PFSK-1 (cell line): ENCODE data around the gene PDZD2.

ENCODE experiments used
- FOXP2 ChIP-seq: optimal IDR thresholded peaks from 2 replicates; pipeline ENCODE3; 2011; ENCODE audit warnings: borderline replicate concordance, control low read depth, inconsistent platforms; ENCODE audit not compliant: insufficient read depth; ENCODE audit errors: extremely low read length, extremely low read depth
- POLR2AphosphoS5 ChIP-seq: IDR thresholded peaks from 2 replicates; pipeline ENCODE4 v1.6.1; 2012; ENCODE audit warnings: low read depth, mild to moderate bottlenecking, control low read depth, low read length, moderate library complexity
- SIN3A ChIP-seq: IDR thresholded peaks from 2 replicates; pipeline ENCODE4 v1.6.1; 2012; ENCODE audit warnings: mild to moderate bottlenecking, low read length, moderate library complexity, borderline replicate concordance; ENCODE audit not compliant: insufficient read depth
- TAF1 ChIP-seq: IDR thresholded peaks from 2 replicates; pipeline ENCODE4 v1.6.1; 2012; ENCODE audit warnings: low read length, control low read depth, borderline replicate concordance; ENCODE audit not compliant: insufficient read depth
- TF ChIP-seq, protein P1 (sequence below), 2 experiments: IDR thresholded peaks; 2 replicates each; pipeline versions ENCODE4 v1.6.1 to v1.8.0; 2011 to 2012; ENCODE audit warnings: low read depth in 2 of 2, low read length in 2 of 2, control low read depth in 1 of 2, inconsistent platforms in 1 of 2, mild to moderate bottlenecking in 1 of 2, moderate library complexity in 1 of 2; ENCODE audit not compliant: insufficient read depth in 1 of 2

PDZD2 gene

DNA sequence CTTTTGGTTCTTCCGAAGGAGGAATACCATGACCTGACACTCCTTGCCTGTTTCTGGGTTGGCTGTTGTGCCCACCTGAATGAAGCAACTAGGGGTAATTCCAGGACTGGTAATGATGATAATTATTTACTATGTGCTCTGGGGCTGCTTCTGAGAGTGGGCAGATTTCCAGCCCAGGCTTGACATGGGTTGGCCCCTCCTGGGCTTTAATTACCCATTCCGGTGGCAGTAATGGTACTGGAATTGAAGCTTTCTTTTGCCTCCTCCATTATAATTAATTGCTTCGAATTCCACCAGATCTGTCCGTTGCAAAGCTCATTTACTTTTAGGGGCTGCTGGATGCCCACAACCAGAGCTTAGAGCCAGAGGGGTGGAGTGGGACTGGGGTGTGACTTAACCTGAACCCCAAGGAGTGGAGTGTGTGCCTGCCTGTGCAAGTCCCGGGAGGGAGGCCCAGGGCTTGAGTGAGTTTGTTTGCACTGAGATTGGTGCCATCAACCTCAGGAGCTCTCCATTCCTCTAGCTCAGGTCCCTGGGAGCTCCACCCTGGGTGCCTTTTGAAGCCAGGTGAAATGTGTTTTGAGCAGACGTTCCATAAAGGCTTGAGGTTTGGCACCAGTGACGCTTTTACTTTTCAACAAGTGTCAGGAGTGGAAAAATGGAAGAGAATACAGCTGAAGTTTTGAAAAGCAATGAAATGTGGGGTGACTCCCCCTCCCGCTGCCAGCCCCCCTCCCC lies 214.6 kb downstream of the PDZD2 start:
- TF ChIP-seq POLR2AphosphoS5 (no peak), TAF1 (no peak), SIN3A (no peak), FOXP2 (no peak)
- TF ChIP-seq, protein P1, sequence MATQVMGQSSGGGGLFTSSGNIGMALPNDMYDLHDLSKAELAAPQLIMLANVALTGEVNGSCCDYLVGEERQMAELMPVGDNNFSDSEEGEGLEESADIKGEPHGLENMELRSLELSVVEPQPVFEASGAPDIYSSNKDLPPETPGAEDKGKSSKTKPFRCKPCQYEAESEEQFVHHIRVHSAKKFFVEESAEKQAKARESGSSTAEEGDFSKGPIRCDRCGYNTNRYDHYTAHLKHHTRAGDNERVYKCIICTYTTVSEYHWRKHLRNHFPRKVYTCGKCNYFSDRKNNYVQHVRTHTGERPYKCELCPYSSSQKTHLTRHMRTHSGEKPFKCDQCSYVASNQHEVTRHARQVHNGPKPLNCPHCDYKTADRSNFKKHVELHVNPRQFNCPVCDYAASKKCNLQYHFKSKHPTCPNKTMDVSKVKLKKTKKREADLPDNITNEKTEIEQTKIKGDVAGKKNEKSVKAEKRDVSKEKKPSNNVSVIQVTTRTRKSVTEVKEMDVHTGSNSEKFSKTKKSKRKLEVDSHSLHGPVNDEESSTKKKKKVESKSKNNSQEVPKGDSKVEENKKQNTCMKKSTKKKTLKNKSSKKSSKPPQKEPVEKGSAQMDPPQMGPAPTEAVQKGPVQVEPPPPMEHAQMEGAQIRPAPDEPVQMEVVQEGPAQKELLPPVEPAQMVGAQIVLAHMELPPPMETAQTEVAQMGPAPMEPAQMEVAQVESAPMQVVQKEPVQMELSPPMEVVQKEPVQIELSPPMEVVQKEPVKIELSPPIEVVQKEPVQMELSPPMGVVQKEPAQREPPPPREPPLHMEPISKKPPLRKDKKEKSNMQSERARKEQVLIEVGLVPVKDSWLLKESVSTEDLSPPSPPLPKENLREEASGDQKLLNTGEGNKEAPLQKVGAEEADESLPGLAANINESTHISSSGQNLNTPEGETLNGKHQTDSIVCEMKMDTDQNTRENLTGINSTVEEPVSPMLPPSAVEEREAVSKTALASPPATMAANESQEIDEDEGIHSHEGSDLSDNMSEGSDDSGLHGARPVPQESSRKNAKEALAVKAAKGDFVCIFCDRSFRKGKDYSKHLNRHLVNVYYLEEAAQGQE (IDR thresholded peaks at IDR 0.05; ENCODE audit: insufficient read depth in 1 of 2, low read depth in 2 of 2, low read length in 2 of 2) = no peak

DNA sequence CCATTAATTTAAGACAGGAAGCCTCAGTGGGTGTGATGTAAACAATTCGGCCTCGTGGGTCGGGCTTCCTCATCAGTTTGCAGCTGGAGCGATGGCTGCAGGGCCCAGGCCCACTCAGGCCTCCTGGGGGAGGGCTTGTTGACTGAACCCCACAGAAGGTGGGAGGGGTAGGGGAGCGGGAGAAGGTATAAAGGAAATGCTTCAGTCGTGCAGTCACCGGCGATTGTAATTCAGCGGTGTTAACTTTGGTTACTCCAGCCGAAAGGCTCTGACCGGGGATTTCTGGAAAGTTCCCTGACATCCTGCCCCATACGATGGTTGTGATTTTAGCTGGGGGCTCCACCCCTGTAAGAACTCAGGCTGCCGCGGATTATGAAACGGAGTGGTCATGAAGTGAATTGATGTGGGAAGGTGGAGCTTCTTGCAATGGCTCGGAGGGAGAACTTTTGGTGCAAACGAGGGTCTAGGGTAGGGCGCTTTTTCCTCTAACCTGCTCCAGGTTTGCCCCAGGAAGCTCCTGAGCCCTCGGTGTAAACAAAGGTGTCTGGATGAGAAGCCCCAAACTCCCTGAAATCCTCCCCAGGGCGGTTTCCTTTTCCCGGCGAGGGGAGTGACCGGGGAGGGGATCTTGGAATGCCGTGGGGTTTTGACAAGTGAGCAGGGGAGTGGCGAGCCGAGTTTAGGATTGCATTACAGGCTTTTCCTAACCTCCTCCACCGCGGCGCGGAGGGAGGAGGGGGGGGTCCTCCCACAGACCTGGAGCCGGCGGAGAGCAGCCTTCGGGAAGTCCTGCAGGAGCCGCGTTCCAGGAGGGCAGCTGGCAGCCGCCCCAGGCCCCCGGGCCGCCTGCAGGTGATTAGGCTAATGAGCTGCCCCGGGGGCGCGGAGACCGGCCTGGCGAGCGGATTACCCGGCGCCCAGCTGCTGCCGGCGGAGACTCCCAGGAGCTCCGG lies 215.5 kb downstream of the PDZD2 start:
- TF ChIP-seq FOXP2 = peak; percentile 98
- peak; percentile 71; the same call in 1 of the 2 replicates for TF ChIP-seq SIN3A
- TF ChIP-seq TAF1 = no peak
- TF ChIP-seq POLR2AphosphoS5 = no peak
- TF ChIP-seq, protein P1 (IDR thresholded peaks at IDR 0.05; ENCODE audit: insufficient read depth in 1 of 2, low read depth in 2 of 2, low read length in 2 of 2) = 0 out of 4 replicates have a peak, but pooled peaks of 1 of the 2 experiments have one; percentile 39

DNA sequence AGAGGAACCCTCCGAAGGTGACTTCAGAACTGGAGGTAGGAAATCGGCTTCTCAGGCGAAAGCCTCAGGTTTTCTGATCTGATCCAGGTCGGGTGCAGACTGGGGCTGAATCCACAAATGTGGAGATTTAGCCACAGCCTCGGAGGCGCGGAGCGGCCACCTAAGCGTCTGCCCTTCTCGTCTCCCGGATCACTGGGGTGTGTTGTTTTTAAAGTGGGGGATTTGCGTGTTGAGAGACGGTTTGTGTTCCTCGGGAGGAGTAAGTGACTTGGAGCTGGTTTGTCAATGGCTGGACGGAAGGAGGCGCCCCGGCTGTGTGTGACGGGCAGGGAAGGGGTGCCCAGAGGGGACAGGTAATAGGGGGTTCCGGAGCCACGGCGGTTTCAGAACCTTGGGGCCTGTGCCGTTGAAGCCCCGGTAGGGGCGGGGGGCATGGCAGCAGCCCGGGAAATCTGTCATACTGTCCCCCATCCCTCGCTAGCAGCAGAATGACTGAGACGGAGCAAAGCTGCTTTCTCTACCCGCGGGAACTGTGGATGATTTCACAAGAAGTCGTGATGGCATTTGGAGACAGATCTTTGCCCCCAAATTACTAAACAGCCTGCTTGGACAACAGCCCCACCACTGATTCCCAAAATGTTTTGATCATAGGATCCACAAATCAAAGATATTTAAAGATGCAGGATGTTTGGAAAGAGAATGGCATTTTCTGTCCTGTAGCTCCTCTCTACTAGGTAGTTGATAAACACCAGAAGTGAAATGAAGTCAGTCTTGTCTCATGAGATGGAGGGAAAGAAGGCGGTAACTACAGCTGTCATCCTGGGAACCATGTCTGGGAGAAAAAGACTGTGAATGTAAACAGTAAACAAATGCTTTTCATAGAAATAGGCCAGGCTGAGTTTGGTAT lies 216.5 kb downstream of the PDZD2 start:
- TF ChIP-seq FOXP2 (no peak), POLR2AphosphoS5 (no peak), SIN3A (no peak), TAF1 (no peak)
- TF ChIP-seq, protein P1 (IDR thresholded peaks at IDR 0.05; ENCODE audit: insufficient read depth in 1 of 2, low read depth in 2 of 2, low read length in 2 of 2) = no peak

DNA sequence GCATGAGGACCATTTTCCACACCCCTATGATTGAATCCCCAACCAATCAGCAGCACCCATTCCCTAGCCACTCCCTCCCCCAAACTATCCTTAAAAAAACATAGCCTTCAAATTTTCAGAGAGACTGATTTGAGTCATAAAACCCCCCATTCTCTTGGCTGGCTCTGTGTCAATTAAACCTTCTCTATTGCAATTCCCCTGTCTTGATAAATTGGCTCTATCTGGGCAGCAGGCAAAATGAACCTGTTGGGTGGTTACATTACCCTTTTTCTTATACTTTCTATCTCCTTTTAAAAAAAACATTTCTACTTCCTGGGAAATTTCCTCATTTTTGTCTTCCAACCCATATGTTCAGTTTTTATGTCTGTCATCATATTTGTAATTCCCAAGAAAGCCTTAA lies 220.2 kb downstream of the PDZD2 start:
- TF ChIP-seq FOXP2 = no peak
- TF ChIP-seq SIN3A = no peak
- TF ChIP-seq, protein P1 (IDR thresholded peaks at IDR 0.05; ENCODE audit: insufficient read depth in 1 of 2, low read depth in 2 of 2, low read length in 2 of 2) = no peak
- TF ChIP-seq POLR2AphosphoS5 = no peak
